PC-3 (cell line): ENCODE measurements around the gene VPS9D1. TPM values are rescaled to one million over a fixed set of nuclear protein-coding genes. Genes with fewer than 3 reads are reported as not detected.
"Not testable (repeated sequence)": the region's sequence is repeated elsewhere in the genome, so short reads cannot be mapped to it uniquely, and the experiment has no call there.

Experiments used
- ATAC-seq: fragments of 200-7000 bp; cut with Tn5 transposase; 2 replicates; pipeline ENCODE4 v1.9.1; 2020; ENCODE audit warnings: mild to moderate bottlenecking, moderate library complexity
- BruUV-seq: library from RNA; stranded (reverse); fragments of 400-500 nt; replicated peaks from 2 replicates; lab custom pipeline; 2021; lab: Mats Ljungman, UMichigan
- CTCF ChIA-PET: fragments of 300-600 bp; sonication (Branson Sonifier 250); formaldehyde crosslinking; loops from one replicate; lab custom pipeline; 2022; ENCODE audit warnings: antibody characterized with exemption; lab: Charles Lee
- POLR2A ChIA-PET: fragments of 300-600 bp; sonication (Branson Sonifier 250); formaldehyde crosslinking; loops from one replicate; lab custom pipeline; 2022; ENCODE audit warnings: antibody characterized with exemption; ENCODE audit not compliant: unreplicated experiment; lab: Charles Lee
- DNase-seq: peaks from one replicate; pipeline ENCODE4 v3.0.0-alpha.2; 2015
- H2AFZ ChIP-seq: fragments of 300-600 bp; sonication (generic); 2 replicates; pipeline ENCODE4 v1.6.0; 2016; ENCODE audit warnings: antibody characterized with exemption, low read length
- H3F3A ChIP-seq: fragments of 300-600 bp; sonication (generic); one replicate; pipeline ENCODE4 v1.6.0; 2017; ENCODE audit warnings: antibody characterized with exemption, low read length, control low read depth, mild to moderate bottlenecking; ENCODE audit not compliant: unreplicated experiment
- H3K27ac ChIP-seq: fragments of 300-600 bp; sonication (generic); 2 replicates; pipeline ENCODE4 v1.5.1; 2016; ENCODE audit warnings: mild to moderate bottlenecking, low read length
- H3K27me3 ChIP-seq: fragments of 300-600 bp; sonication (generic); 2 replicates; pipeline ENCODE4 v1.6.1; 2016; ENCODE audit warnings: low read length, mixed read lengths
- H3K36me3 ChIP-seq: fragments of 300-600 bp; sonication (generic); 2 replicates; pipeline ENCODE4 v1.6.1; 2016; ENCODE audit warnings: low read depth, mixed run types, low read length, mixed read lengths
- H3K4me1 ChIP-seq: fragments of 300-600 bp; sonication (generic); 2 replicates; pipeline ENCODE4 v1.5.1; 2016; ENCODE audit warnings: low read length; ENCODE audit not compliant: insufficient read depth
- H3K4me2 ChIP-seq: fragments of 300-600 bp; sonication (generic); 2 replicates; pipeline ENCODE4 v1.6.0; 2016; ENCODE audit warnings: low read length
- H3K4me3 ChIP-seq: fragments of 300-600 bp; sonication (generic); 2 replicates; pipeline ENCODE4 v1.5.1; 2016; ENCODE audit warnings: mild to moderate bottlenecking, low read length, mixed read lengths
- H3K79me2 ChIP-seq: fragments of 300-600 bp; sonication (generic); 2 replicates; pipeline ENCODE4 v1.6.1; 2017; ENCODE audit warnings: low read length, mixed read lengths
- H3K9ac ChIP-seq: fragments of 300-600 bp; sonication (generic); 2 replicates; pipeline ENCODE4 v1.6.0; 2016; ENCODE audit warnings: mild to moderate bottlenecking, low read length
- H3K9me2 ChIP-seq: fragments of 300-600 bp; sonication (generic); replicated peaks from 2 replicates; pipeline ENCODE4 v1.6.1; 2016; ENCODE audit warnings: mixed run types, low read length, mixed read lengths
- H3K9me3 ChIP-seq: fragments of 300-600 bp; sonication (generic); 2 replicates; pipeline ENCODE4 v1.6.1; 2016; ENCODE audit warnings: low read length, mixed read lengths
- H4K20me1 ChIP-seq: fragments of 300-600 bp; sonication (generic); 2 replicates; pipeline ENCODE4 v1.6.1; 2016; ENCODE audit warnings: low read length, mixed read lengths
- EZH2 ChIP-seq: fragments of 300-600 bp; sonication (generic); IDR thresholded peaks from one replicate; pipeline ENCODE4 v1.6.1; 2017; ENCODE audit warnings: antibody characterized with exemption, mild to moderate bottlenecking, low read length; ENCODE audit not compliant: unreplicated experiment
- EZH2phosphoT487 ChIP-seq: fragments of 300-600 bp; sonication (generic); IDR thresholded peaks from 2 replicates; pipeline ENCODE4 v1.6.1; 2018; ENCODE audit warnings: mild to moderate bottlenecking, antibody characterized with exemption, low read length, borderline replicate concordance
- intact Hi-C: fragments of 100-400 bp; cut with micrococcal nuclease; formaldehyde crosslinking; loops from 2 replicates; pipeline ENCODE4 v1.9.0; 2023
- total RNA-seq: library from RNA; depleted of rRNA; stranded (reverse); fragments of >200 nt; gene quantifications from 2 replicates; pipeline ENCODE4 v1.2.3, GENCODE V29; 2014
- TF ChIP-seq, protein P1 (sequence below): fragments of 300-600 bp; sonication (generic); conservative IDR thresholded peaks from 2 replicates; pipeline ENCODE4 v1.5.1; 2017; ENCODE audit warnings: antibody characterized with exemption, low read depth, mild to moderate bottlenecking, low read length

The VPS9D1 gene
- total RNA-seq, 1 experiment from 2014 or later = 4.4 TPM

- POLR2A ChIA-PET = no interaction called here
- H3F3A ChIP-seq = no peaks in the 10 kb centered on the region
- no TSS peak for BruUV-seq
- CTCF ChIA-PET = no interaction called here
- no peak overlapping the region for H3K4me2 ChIP-seq
- H3K27me3 ChIP-seq = no peaks in the 10 kb centered on the region
- DNase-seq (no peak), ATAC-seq (no peak)
- H3K4me1 ChIP-seq = no peaks in the 10 kb centered on the region
- H3K9ac ChIP-seq = no peak overlapping the region
- no peak overlapping the region for H2AFZ ChIP-seq
- no peak overlapping the region for H3K4me3 ChIP-seq
- H3K36me3 ChIP-seq = no peaks in the 10 kb centered on the region; the same call in 1 of the 2 replicates
- TF ChIP-seq, protein P1, sequence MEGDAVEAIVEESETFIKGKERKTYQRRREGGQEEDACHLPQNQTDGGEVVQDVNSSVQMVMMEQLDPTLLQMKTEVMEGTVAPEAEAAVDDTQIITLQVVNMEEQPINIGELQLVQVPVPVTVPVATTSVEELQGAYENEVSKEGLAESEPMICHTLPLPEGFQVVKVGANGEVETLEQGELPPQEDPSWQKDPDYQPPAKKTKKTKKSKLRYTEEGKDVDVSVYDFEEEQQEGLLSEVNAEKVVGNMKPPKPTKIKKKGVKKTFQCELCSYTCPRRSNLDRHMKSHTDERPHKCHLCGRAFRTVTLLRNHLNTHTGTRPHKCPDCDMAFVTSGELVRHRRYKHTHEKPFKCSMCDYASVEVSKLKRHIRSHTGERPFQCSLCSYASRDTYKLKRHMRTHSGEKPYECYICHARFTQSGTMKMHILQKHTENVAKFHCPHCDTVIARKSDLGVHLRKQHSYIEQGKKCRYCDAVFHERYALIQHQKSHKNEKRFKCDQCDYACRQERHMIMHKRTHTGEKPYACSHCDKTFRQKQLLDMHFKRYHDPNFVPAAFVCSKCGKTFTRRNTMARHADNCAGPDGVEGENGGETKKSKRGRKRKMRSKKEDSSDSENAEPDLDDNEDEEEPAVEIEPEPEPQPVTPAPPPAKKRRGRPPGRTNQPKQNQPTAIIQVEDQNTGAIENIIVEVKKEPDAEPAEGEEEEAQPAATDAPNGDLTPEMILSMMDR = no peak
- TF ChIP-seq EZH2 (no peak), EZH2phosphoT487 (no peak)
- no peak overlapping the region for H3K27ac ChIP-seq
- intact Hi-C loops = no loop called here
- H4K20me1 ChIP-seq = no peaks in the 10 kb centered on the region
- H3K9me2 ChIP-seq = no peaks in the 10 kb centered on the region
- no peaks in the 10 kb centered on the region for H3K79me2 ChIP-seq
- H3K9me3 ChIP-seq = no peaks in the 10 kb centered on the region
These were observed 48.3 kb downstream of the VPS9D1 start for GRCh38 chr16:89672177-89672941.

- H3K4me3 ChIP-seq, H3K27me3 ChIP-seq, DNase-seq, intact Hi-C loops, H3K9me2 ChIP-seq, H3F3A ChIP-seq, BruUV-seq, H3K36me3 ChIP-seq, H3K79me2 ChIP-seq, H3K27ac ChIP-seq, H3K9me3 ChIP-seq, H3K4me1 ChIP-seq, H3K4me2 ChIP-seq, ATAC-seq, H3K9ac ChIP-seq, H2AFZ ChIP-seq, H4K20me1 ChIP-seq: not testable (repeated sequence)
- POLR2A ChIA-PET = interaction anchor here (0.6 kb wide), 1 partner anchor 38 kb away, joined by 5 read pairs; no protein-coding TSS in a partner anchor
- CTCF ChIA-PET = interaction anchor here (0.5 to 1.1 kb wide), 2 partner anchors 37 to 113 kb away, joined by 4 to 6 read pairs; no protein-coding TSS in a partner anchor
These were observed 49.1 kb downstream of the VPS9D1 start for GRCh38 chr16:89671565-89671964.

DNA sequence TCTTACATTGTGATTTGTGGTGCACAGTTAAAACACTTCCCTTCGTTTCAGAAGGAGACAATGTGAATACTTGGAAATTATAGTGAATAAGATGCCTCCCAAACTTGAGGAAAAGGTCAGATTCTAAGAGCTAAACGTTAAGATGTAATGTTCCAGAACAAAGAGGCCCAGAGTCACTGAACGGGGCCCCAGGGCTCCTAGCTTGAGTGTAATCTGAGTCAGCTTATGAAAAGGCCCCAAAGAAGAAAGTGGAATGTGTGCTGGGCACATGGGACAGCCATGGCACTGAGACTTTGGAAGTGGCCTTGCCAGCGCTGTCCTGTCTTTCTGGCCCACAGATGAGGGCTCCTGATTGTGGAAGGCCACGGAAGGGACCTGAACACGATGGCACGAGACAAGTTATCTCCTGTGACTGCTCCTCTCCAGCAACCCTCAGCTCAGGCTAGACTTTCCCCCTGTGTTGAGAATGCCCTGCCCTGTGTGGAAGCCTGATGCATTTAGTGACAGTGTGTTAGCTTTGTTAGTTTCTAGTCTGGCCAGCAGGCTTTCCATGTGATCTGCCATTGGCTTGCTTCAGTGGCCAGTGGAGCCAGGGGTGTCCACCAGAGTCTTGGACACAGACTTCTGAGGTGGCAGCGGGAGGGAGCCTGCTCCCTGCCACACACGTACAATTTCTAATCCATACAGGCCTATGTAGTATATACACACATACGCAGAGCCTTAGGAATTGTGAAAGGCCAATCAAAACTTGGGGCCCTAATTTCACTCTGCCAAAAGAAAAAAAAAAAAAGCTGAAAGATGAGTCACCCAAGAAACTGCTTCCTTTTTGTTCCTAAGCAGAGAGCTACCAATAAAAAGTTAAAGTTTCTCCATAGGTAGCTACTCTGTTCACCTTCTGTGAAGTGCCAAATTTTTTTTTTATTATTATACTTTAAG is 49.9 kb downstream of the VPS9D1 start:
- DNase-seq (no peak), ATAC-seq (no peak)
- Histone ChIP-seq H2AFZ (no peak overlapping the region), H3K36me3 (peaks cover 5% of the 10 kb centered on the region; the same call in 1 of the 2 replicates), H3F3A (no peaks in the 10 kb centered on the region), H3K9ac (no peak overlapping the region), H3K79me2 (no peaks in the 10 kb centered on the region), H3K4me2 (no peak overlapping the region), H3K9me2 (no peaks in the 10 kb centered on the region), H3K27ac (no peak overlapping the region), H3K4me1 (no peaks in the 10 kb centered on the region), H4K20me1 (no peaks in the 10 kb centered on the region), H3K4me3 (no peak overlapping the region), H3K9me3 (no peaks in the 10 kb centered on the region), H3K27me3 (no peaks in the 10 kb centered on the region)
- BruUV-seq = no TSS peak
- POLR2A ChIA-PET = interaction anchor here (0.6 kb wide), 1 partner anchor 39 kb away, joined by 5 read pairs; no protein-coding TSS in a partner anchor
- CTCF ChIA-PET = interaction anchor here (0.5 to 1.1 kb wide), 2 partner anchors 37 to 112 kb away, joined by 4 to 6 read pairs; no protein-coding TSS in a partner anchor
- intact Hi-C loops = no loop called here
- no peak for TF ChIP-seq EZH2phosphoT487
